Measurements from ENCODE around the gene CYP4V2.

Gene CYP4V2

DNA sequence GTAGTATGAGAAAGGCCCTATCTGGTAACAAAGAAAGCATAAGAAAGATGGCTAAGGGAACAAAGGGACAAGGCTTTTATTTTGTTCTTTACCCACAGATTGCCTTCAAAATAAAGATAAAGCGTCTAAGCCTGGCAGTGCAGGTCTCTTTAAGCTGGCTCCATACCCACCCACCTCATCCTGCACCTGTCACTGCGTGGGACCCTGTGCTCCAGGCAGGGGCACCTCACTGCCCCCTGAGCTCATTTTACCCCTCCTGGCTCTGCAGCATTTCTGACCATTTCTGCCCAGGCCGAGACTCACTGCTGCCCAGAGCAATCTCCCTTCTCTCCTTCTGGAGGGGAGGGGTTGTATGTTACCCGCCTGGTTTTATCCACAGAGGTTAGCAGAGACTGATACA, 1.7 kb upstream of the CYP4V2 start:
- FAIRE-seq, result no peak

DNA sequence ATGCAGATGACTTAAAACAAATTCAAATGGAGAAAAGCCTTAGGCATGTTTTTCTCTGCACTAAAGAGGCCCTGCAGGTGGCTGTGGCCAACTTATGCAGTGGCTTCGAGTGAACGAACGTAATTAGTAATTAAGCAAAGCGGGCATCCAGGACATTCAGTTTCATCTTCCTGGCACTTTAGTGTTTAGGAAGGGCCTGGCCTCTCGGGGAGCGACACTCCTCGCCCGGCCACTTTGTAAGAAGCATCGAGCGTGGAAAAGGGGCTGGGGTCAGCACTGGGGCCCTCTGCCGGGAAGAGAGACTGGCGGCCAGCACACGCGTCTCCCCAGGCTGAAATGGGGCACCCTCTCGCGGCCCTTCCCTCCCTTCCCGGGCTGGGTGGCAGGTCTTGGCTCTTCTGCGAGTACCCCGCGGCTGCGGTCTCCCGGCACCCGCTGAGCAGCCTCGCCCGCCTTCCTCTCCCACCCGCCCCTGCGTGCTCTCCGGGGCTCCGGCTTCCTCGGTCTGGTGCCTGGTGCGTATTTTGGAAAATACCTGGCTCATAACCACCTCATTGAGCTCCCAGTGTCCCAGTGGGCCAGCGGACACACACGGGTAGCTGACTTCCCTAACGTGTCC, 677 bp upstream of the CYP4V2 start:
- FAIRE-seq, result no peak

DNA sequence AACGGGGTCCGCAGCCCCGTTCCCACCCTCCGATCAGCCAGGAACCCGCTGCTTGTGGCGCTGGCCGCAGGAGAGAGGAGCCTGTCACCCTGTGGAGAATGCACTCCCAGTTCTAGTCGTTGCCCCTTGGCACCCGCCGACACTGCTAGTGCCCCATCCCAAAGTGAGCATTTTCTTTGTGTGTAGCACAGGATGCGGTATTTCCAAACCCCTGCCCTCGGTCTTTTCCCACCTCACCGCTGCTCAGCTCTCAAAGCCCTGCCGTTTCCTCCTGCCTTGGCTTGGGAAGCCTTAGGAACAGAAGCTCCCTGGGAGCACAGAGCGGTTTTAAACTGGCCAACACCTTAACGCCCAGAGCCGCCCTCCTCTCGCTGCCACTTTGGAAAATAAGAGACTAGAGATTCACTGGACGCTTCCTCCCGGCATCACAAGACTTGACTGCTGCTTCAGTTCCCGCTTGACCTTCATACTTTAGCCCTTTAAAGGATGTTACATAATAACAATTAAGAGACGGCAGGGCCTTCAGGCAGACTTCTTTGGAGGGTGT, 772 bp downstream of the CYP4V2 start:
- FAIRE-seq, result no peak

DNA sequence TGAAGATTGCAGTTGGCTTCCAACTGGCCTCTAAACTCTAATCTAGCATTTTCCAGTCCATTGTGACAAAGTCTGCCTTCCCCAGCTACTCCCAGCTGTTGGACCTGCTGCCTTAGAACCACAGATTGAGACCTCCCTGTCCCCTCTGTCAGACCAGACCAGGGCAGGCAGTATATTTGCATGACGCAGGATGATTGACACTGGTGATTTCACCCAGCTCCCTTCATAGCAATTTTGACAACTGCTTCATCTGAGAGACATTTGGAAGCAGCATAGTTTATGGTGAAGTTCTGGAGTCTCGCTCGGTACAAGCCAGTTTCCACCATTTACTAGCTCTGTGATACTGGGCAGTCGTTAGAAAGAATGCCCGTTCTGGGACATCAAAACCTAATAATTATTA, 2.5 kb downstream of the CYP4V2 start:
- no peak for FAIRE-seq

DNA sequence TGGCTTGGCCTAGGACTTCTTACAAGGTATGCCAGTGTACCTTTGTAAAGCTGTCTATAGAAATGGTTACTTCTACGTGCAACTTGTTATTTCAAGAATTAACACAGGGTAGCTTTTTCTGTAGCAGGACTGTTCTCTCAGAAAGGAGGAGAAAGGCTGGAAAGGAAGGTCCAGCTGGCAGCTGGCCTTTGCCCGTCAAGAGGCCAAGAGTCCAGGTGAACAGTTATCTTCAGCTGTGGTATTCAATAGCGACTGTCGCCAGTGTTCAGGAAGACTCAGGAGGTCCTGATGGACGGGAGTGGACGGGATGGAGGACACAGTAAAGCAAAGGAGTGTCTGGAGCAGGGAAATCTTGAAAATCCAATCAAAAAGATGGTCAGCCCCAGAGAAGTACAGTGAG, 4.7 kb downstream of the CYP4V2 start:
- FAIRE-seq, result no peak

DNA sequence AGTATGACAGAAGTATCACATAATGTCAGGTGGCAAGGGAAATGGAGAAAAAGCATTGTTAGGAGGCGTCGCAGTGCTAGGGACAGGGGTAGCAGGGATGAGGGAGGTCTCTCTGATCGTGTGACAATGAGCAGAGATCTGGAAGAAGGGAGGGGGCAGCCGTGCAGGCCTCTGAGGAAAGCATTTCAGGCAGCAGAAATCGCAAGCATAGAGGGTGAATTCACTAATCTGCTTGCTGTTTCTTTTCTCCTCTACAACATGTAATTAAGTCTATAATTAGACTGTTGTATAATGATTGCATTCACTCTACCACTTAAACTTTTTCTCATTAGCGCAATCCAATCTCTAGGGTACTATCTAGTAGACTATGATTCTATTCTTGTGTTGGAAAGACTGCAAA, 9.1 kb downstream of the CYP4V2 start:
- FAIRE-seq, result no peak

DNA sequence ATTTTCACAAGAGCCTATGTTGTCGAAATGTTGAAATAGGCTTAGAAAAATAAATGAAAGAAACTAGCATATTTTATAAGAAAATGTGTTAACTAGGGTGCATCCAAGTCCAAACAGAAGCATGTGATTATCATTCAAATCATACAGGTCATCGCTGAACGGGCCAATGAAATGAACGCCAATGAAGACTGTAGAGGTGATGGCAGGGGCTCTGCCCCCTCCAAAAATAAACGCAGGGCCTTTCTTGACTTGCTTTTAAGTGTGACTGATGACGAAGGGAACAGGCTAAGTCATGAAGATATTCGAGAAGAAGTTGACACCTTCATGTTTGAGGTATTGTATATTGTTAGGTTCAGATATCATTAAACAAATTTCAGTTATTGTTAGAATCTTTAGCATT, 9.6 kb downstream of the CYP4V2 start:
- no peak for FAIRE-seq

DNA sequence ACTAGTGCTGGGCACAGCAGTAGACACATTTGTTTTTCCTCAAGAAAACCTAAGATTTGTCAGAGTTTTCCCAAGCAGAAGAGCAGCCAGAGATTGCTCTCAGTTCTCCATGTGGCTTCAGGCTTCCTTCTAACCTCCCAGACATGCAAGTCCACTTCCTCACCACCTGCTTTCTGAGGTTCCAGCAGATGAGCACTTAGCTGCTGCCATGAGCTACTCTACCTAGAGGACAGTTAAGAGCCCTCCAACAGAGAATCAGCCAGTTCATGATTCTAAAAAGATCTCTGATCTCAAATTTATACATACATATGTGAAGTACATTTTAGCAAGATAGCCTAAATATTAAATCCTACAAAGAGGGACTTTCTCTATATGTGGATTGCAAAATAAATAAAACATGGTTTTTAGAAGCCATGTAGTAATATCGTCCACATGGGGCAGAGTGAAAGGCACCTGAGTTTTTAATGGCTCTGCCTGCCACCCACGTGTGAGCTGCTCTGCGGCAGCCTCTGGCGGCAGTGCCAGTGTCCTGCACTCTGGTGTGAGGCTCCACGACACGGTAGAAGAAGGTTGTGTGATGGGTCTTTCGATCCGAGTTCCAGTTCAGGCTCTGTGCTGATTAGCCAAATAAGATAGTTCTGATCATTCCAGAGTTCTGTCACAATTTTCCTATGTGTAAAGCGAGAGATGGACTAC, 10.3 kb downstream of the CYP4V2 start:
- FAIRE-seq, result no peak

DNA sequence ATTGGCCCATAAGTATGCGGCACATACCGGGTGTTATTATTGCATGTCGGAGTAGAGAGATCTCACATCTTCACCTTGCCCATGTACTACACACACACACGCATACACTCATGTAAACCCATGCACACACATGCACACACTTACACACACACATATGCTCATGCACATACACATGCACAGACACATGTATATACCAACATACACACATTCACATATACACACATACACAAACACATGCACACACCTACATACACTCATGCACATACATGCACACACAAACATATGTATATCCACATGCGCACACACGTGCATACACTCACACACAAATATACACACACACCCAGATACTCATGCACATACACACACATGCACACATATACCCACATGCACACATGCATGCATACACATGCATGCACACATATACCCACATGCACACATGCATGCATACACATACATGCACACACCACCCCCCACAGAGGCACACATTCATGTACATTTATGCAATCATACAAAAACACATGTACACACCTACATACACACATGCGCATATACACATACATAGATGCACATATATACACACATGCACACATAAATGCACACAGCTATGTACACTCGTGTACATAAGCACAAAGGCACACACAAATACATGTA, 11.2 kb downstream of the CYP4V2 start:
- FAIRE-seq, result no peak

DNA sequence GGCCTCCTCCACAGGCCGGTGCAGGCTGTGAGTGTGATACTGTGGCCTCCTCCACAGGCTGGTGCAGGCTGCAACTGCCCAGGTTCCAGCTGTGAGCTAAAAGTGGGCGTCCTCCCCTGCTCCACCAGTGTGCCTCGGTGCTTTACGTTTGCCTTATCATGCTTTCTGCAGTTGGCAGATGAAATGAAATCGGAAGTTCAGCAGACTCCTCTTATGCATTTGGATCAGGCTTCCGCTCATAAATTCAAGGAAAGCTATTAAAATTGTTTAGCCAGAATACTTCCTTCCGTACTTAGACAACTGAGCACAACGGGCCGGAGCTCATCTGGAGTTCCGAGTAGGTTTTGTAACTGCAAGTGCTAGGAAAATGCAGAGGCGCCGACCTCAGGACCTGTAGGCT, 12.0 kb downstream of the CYP4V2 start:
- no peak for FAIRE-seq

DNA sequence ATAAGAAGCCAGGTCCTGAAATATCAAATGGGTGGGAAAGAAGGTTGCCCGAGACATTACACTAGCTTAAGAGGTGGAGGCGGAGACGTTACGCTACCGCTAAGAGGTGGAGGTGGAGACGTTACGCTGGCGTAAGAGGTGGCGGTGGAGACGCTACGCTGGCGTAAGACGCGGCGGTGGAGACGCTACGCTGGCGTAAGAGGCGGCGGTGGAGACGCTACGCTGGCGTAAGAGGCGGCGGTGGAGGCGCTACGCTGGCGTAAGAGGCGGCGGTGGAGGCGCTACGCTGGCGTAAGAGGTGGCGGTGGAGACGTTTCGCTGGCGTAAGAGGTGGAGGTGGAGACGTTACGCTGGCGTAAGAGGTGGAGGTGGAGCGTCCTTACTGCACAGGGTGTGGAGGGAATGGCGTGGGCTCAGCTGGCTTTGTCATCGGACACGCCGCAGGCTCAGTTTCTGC, 12.8 kb downstream of the CYP4V2 start:
- no peak for FAIRE-seq

DNA sequence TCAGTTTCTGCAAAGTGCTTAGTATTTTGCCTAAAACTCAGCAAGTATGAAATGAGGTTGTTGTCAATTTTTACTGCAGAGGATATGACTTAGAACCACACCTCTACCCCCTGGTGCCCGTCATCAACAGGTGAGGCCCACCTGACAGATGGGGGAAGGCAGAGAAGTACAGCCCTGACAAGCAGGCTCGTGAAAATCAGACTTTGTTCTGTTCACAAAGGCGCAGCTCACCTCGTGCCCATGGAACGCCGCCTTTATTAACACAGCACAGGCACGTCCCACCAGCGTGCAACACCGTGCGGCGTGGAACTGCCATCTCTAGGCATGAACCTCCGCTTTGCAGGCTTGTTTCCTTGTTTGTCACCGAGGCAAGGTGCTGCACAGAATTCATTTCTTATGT, 13.3 kb downstream of the CYP4V2 start:
- FAIRE-seq, result no peak

DNA sequence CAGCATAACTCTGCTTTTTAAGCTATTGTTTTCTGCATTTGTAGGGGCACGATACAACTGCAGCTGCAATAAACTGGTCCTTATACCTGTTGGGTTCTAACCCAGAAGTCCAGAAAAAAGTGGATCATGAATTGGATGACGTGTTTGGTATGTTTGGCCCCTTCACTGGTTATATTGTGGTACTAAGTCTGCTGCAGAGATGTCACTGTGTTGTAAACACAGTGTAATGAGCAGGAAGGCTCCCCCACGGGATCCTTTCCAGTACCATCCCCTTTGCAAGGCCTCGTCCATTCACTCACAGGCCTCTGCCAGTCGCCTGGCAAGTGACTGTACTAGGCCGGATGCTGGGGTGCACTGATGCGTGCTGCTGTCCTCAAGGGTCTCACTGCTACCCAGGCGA, 13.8 kb downstream of the CYP4V2 start:
- FAIRE-seq, result no peak

DNA sequence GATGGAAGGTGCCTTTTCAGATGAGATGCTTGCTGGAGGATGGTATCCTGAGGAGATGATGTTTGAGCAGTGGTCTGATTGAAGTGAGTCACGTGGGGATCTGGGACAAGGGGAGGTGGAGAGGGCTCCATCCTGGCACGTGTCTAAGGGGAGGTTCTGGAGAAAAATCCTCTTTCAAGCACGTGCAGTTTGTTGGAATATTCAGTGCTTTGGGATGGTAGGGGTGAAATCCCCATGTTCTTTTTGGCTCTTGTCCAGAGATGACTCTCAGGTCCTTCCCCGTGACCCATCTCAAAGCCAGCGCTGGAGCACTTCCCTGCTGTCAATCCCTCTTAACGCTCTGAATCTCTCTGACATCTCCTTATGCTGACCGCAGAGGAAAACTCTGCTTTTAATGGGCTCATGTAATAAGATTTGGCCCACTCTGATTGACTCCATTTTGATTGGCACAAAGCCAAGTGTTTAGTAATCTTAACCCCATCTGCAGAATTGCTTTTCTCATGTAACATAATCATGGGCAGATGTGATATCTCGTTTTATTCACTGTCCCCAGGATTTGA, 25.2 kb downstream of the CYP4V2 start:
- FAIRE-seq, result no peak

DNA sequence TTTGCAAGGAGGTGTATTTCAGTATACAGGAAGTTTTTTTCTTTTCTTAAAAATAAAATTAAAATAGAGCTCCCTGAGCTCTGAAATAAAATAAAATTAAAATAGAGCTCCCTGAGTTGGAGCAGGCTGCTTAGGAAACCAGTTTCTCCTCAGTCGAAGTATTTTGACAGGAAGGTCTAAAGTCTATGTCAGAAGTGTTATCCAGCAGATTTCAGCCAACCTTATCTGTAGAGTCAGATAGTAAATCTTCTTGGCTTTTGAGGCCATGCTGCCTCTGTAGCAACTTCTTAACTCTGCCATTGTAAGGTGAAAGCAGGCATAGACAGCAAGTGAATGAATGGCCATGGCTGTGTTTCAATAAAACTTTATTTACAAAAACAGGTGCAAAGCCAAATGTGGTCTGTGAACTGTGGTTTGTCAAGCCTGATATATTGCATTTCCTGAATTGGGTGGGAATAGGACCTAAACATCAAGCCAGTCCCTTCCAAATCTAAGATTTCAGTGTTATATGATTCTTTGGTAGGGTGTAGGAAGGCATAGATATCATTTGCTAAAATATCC, 26.4 kb downstream of the CYP4V2 start:
- FAIRE-seq, result no peak

DNA sequence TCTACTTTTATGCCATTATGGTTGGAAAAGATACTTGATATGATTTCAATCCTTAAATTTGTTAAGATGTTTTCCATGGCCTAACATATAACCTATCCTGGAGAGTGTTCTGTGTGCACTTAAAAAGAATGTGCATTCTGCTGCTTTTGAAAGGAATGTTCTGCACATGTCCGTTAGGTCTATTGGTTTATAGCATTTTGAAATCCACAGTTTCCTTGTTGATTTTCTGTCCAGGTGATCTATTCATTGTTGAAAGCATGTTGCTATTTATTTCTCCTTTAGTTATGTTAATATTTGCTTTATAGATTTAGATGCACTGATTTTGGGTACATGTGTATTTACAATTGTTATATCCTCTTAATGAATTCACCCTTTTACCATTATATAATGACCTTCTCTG, 30.3 kb downstream of the CYP4V2 start:
- FAIRE-seq, result no peak

DNA sequence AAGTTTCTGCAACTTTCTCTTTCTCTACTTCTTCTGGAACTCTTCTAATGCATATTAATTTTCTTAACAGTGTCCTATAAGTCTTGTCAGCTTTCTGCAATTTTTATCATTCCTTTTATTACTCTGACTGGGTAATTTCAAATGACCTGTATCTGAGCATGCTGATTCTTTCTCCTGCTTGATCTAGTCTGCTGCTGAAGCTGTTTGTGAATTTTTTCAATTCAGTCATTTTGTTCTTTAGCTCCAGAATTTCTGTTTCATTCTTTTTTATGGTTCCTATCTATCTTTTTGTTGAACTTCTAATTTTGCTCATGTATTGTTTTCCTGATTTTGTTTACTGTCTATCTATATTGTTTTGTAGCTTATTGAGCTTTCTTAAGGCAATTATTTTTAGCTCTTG, 34.5 kb downstream of the CYP4V2 start:
- FAIRE-seq, result no peak

DNA sequence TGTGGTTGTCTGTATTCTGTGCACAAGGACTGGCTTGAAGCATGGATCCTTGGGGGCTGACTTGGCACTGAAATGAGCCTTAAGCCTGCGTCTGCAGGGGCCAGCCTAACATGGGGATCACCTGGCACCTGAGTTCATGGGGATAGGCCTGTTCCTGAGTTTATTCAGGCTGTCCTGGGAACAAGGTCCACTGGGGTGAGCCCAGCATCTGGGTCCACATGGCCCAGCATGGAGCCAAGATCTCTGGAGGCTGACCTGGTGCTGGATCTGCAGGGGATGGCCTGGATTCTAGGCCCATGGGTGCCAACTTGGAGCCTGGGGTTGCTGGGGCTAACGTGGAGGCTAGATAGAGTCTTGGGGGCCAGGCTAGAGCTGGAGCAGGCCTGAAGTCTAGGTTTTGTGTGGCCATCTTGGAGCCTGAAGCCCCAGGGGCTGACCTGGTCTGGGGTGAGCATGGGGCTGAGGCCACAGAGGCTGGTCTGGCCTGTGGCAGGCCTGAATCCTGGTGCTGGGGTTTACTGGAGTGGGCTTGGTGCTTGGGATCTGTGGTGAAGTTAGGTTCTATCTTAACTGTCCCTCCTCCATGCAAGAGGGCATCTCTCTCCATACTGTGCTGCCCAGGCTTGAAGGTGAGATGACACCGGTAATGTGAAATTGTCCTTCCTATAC, 35.3 kb downstream of the CYP4V2 start:
- no peak for FAIRE-seq

DNA sequence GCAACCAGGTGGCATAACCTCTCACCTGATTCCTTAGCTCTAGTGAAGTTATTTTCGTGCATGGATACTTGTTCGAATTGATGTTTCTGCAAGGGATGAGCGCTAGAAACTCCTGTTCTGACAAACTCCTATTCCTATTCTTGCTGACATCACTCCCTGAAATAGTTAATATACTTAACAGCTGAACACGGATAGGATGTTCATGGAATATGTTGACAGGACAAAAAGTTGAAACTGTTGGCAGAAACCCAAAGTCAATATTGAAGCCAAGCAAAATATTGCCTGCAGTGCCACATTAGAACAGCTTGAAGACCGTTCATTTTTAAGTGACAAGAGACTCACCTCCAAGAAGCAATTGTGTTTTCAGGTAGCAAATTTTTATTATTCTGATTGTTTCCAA, 35.9 kb downstream of the CYP4V2 start, which contains the start of gene KLKB1:
Gene KLKB1 (plus strand): TSS at position 287 of the 400 bp plus-strand sequence. CDS start 689 bp downstream, outside the sequence.
- FAIRE-seq, result no peak

DNA sequence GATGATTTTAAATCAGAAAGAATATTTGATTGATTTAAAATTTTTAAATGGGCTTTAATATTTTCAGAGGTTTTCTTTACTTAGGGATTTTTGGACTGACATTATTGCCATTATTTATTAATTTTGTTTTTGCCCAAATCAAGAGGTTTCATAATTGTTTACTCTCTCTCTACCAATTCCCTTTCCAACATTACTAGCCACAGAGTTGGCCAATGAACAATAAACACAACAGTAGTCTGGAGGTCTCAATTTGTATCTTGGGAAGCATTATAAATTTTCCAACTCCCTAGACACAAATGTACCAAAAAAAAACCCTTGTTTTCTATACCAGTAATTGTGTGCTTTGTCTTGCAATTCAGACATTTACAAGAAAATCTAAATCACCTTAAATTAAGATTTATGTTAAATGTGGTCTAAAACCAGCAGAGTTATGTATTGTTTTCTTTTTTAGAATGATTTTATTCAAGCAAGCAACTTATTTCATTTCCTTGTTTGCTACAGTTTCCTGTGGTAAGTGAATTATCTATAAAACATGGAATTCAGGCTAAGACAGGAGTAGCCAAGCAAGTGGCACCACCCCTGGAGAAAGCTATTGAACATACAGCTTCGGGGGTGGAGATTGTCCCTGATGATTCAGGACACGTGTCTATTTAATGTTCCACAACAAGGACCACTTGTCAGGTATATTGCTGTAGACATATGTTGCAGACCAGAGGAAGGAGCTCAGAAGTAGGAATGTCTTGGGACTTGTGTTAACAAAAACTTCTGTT, 36.6 kb downstream of the CYP4V2 start:
- FAIRE-seq, result peak; percentile 4

DNA sequence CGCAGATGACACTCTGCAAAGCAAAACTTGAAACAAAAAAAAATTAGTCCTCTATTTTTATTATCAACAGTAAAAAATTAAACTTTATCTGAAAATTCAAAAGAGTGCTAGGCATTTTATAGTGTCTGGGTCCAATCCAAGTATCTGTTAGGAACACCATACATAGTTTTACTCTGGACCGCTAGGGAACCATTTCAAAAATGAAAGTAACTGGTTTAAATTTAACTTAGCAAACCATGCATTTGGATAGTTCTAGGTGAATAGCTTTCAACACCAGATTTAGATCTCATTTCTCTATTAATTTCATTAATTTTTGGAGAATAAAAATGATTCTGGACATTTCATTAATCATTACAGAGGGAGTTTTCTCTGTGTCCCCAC, 37.1 kb downstream of the CYP4V2 start:
- FAIRE-seq, result peak; percentile 62

DNA sequence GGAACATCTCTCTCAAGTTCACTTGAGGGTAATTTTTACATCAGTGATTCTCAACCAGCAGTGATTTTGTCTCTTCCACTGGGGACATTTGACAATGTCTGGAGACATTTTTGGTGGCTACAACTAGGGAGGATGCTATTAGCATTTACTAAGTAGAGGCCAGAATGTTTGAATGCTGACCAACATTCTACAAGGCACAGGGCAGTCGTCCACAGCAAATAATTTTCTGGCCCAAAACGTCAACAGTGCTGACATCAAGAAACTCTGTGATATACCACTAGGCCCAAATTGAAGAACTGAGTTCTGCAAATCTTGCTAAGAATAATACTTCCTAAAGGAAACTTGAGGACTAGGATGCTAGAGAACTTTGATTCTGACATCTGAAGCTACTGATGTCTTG, 43.0 kb downstream of the CYP4V2 start:
- FAIRE-seq, result no peak

Data from endometrium (tissue), 2 donors.